H1 (cell line): ENCODE data around the gene DEAF1. TPM values are rescaled to one million over a fixed set of nuclear protein-coding genes. Genes with fewer than 3 reads are reported as not detected.

Source experiments
- CTCF ChIA-PET: fragments of 300-600 bp; sonication (Branson Sonifier 250); formaldehyde crosslinking; loops from one replicate; lab custom pipeline; 2021; ENCODE audit not compliant: partially characterized antibody; lab: Charles Lee
- POLR2A ChIA-PET: fragments of 300-600 bp; sonication (Branson Sonifier 250); formaldehyde crosslinking; loops from one replicate; lab custom pipeline; 2021; ENCODE audit warnings: inconsistent platforms; ENCODE audit not compliant: partially characterized antibody; lab: Charles Lee
- DNase-seq, 2 experiments: peaks; one replicate each; pipeline versions ENCODE4 v3.0.0 to v3.0.0-alpha.2; 2010 to 2022; ENCODE audit warnings: low spot score in 2 of 2, low read depth in 1 of 2, mixed read lengths in 1 of 2
- FAIRE-seq: peaks from 2 replicates; lab custom pipeline; 2011; peaks lifted over from hg19 to GRCh38; lab: Jason Lieb, UNC
- H2AFZ ChIP-seq: 2 replicates; pipeline ENCODE4 v1.8.1; 2012; ENCODE audit warnings: low read length, inconsistent platforms
- H2AK5ac ChIP-seq: 2 replicates; pipeline ENCODE4 v1.6.1; 2013; ENCODE audit warnings: low read depth, low read length
- H2BK120ac ChIP-seq: replicated peaks from 2 replicates; pipeline ENCODE3; 2013; ENCODE audit warnings: low read depth, low read length, inconsistent platforms
- H2BK12ac ChIP-seq: 2 replicates; pipeline ENCODE4 v1.6.1; 2013; ENCODE audit warnings: low read depth, low read length
- H2BK15ac ChIP-seq: 2 replicates; pipeline ENCODE4 v1.6.1; 2013; ENCODE audit warnings: low read length
- H2BK20ac ChIP-seq: 2 replicates; pipeline ENCODE4 v1.6.1; 2013; ENCODE audit warnings: low read length
- H2BK5ac ChIP-seq: 2 replicates; pipeline ENCODE4 v1.6.1; 2013; ENCODE audit warnings: low read depth, low read length
- H3K14ac ChIP-seq: 2 replicates; pipeline ENCODE4 v1.6.1; 2013; ENCODE audit warnings: inconsistent platforms; ENCODE audit not compliant: insufficient read length
- H3K18ac ChIP-seq: 2 replicates; pipeline ENCODE4 v1.6.1; 2013; ENCODE audit warnings: low read length; ENCODE audit errors: extremely low read depth
- H3K23ac ChIP-seq: 2 replicates; pipeline ENCODE4 v1.6.1; 2013; ENCODE audit warnings: inconsistent platforms; ENCODE audit not compliant: insufficient read length
- H3K23me2 ChIP-seq: 2 replicates; pipeline ENCODE4 v1.6.1; 2013; ENCODE audit warnings: low read depth, low read length
- H3K27ac ChIP-seq: 2 replicates; pipeline ENCODE4 v1.6.1; 2011; ENCODE audit warnings: low read depth, low read length, inconsistent platforms
- H3K27me3 ChIP-seq, 4 experiments: replicated peaks in 1 of 4; 1 replicate in 1 of 4; 2 replicates in 3 of 4; pipeline versions ENCODE4 v1.6.1 to v1.8.1; 2011 to 2013; ENCODE audit warnings: low read length in 3 of 4, mild to moderate bottlenecking in 3 of 4, inconsistent platforms in 2 of 4, mixed read lengths in 2 of 4, moderate library complexity in 1 of 4; ENCODE audit not compliant: control insufficient read depth in 3 of 4, insufficient read depth in 3 of 4; ENCODE audit errors: extremely low read depth in 1 of 4
- H3K36me3 ChIP-seq, 4 experiments: 2 replicates each; pipeline versions ENCODE4 v1.6.1 to v1.8.1; 2011 to 2013; ENCODE audit warnings: mild to moderate bottlenecking in 4 of 4, low read length in 3 of 4, moderate library complexity in 2 of 4, control low read depth in 1 of 4, inconsistent platforms in 1 of 4; ENCODE audit not compliant: insufficient read depth in 4 of 4, control insufficient read depth in 2 of 4
- H3K4ac ChIP-seq: replicated peaks from 2 replicates; pipeline ENCODE3; 2013; ENCODE audit warnings: low read length, low read depth, mixed read lengths, inconsistent platforms; ENCODE audit not compliant: insufficient read length
- H3K4me1 ChIP-seq, 4 experiments: replicated peaks in 1 of 4; 1 replicate in 1 of 4; 2 replicates in 3 of 4; pipeline versions ENCODE4 v1.6.1 to v1.8.1; 2011 to 2013; ENCODE audit warnings: low read length in 3 of 4, inconsistent platforms in 2 of 4, mixed read lengths in 1 of 4; ENCODE audit not compliant: insufficient read depth in 4 of 4, control insufficient read depth in 3 of 4
- H3K4me2 ChIP-seq, 2 experiments: 2 replicates each; pipeline versions ENCODE4 v1.6.1 to v1.8.1; 2011 to 2013; ENCODE audit warnings: low read depth in 2 of 2, low read length in 2 of 2, control low read depth in 1 of 2, inconsistent platforms in 1 of 2, mild to moderate bottlenecking in 1 of 2; ENCODE audit not compliant: insufficient read depth in 1 of 2
- H3K4me3 ChIP-seq, 4 experiments: fragments of 200-600, 300-600 bp in 1 of 4; sonication (generic), shearing (Covaris generic), sonication (Bioruptor Twin) in 1 of 4; 2 replicates each; pipeline versions ENCODE4 v1.5.1 to v1.8.1; 2011 to 2016; ENCODE audit warnings: low read length in 4 of 4, low read depth in 3 of 4, control low read depth in 2 of 4, inconsistent platforms in 2 of 4, mild to moderate bottlenecking in 2 of 4, mixed read lengths in 1 of 4, moderate library complexity in 1 of 4; ENCODE audit not compliant: insufficient read depth in 2 of 4; ENCODE audit errors: extremely low read depth in 1 of 4
- H3K56ac ChIP-seq: replicated peaks from 2 replicates; pipeline ENCODE3; 2013; ENCODE audit warnings: low read depth, mild to moderate bottlenecking, mixed read lengths, low read length, inconsistent platforms; ENCODE audit not compliant: insufficient read length
- H3K79me1 ChIP-seq: 2 replicates; pipeline ENCODE4 v1.6.1; 2013; ENCODE audit warnings: low read depth, low read length, control low read depth
- H3K79me2 ChIP-seq, 2 experiments: 2 replicates each; pipeline versions ENCODE4 v1.6.1 to v1.8.1; 2012 to 2013; ENCODE audit warnings: low read length in 2 of 2, mild to moderate bottlenecking in 2 of 2, inconsistent platforms in 1 of 2; ENCODE audit not compliant: insufficient read depth in 2 of 2, control insufficient read depth in 1 of 2
- H3K9ac ChIP-seq, 4 experiments: replicated peaks in 1 of 4; 1 replicate in 1 of 4; 2 replicates in 3 of 4; pipeline versions ENCODE4 v1.6.1 to v1.8.1; 2011 to 2013; ENCODE audit warnings: low read depth in 3 of 4, low read length in 3 of 4, control low read depth in 2 of 4, mild to moderate bottlenecking in 2 of 4, moderate library complexity in 2 of 4, inconsistent platforms in 1 of 4; ENCODE audit errors: extremely low read depth in 1 of 4
- H3K9me3 ChIP-seq, 2 experiments: 2 replicates each; pipeline versions ENCODE4 v1.6.1 to v1.8.1; 2012 to 2013; ENCODE audit warnings: mild to moderate bottlenecking in 2 of 2, moderate library complexity in 2 of 2, control low read depth in 1 of 2, inconsistent platforms in 1 of 2, low read depth in 1 of 2, low read length in 1 of 2, mixed read lengths in 1 of 2; ENCODE audit not compliant: insufficient read depth in 2 of 2
- H4K20me1 ChIP-seq, 2 experiments: replicated peaks in 1 of 2; 2 replicates each; pipeline versions ENCODE3 to v1.8.1; 2011 to 2013; ENCODE audit warnings: inconsistent platforms in 2 of 2, low read length in 2 of 2, mild to moderate bottlenecking in 1 of 2; ENCODE audit not compliant: insufficient read depth in 2 of 2, control insufficient read depth in 1 of 2
- H4K5ac ChIP-seq: 2 replicates; pipeline ENCODE4 v1.6.1; 2013; ENCODE audit warnings: low read length, low read depth, mixed read lengths, inconsistent platforms; ENCODE audit not compliant: insufficient read length
- H4K8ac ChIP-seq: 2 replicates; pipeline ENCODE4 v1.8.0; 2013; ENCODE audit warnings: mild to moderate bottlenecking, moderate library complexity, low read length, inconsistent platforms; ENCODE audit not compliant: insufficient read depth; ENCODE audit errors: extremely low read depth
- H4K91ac ChIP-seq: replicated peaks from 2 replicates; pipeline ENCODE3; 2013; ENCODE audit warnings: low read length, mixed read lengths, inconsistent platforms; ENCODE audit not compliant: insufficient read length
- GTF2F1 ChIP-seq: IDR thresholded peaks from 2 replicates; pipeline ENCODE4 v1.6.1; 2012; ENCODE audit warnings: low read depth, low read length, improper control_type of control experiment, borderline replicate concordance
- KDM4A ChIP-seq: IDR thresholded peaks from one replicate; pipeline ENCODE4 v1.7.1; 2012; ENCODE audit warnings: low read depth, mild to moderate bottlenecking, moderate library complexity, low read length, inconsistent platforms; ENCODE audit not compliant: severe bottlenecking
- NANOG ChIP-seq: IDR thresholded peaks from 2 replicates; pipeline ENCODE4 v1.6.1; 2011; ENCODE audit warnings: low read length, low read depth, mild to moderate bottlenecking, inconsistent platforms; ENCODE audit not compliant: insufficient read depth, poor library complexity, severe bottlenecking
- ZNF274 ChIP-seq: IDR thresholded peaks from 2 replicates; pipeline ENCODE4 v1.7.0; 2012; ENCODE audit warnings: low read length, borderline replicate concordance; ENCODE audit errors: extremely low read depth
- WGBS, 2 experiments: shearing (Covaris generic) in 1 of 2; methylation state at CpG; one replicate each; pipeline versions ENCODE4 v1.1.6 to v1.1.7; 2013 to 2015; ENCODE audit warnings: low lambda C conversion rate in 2 of 2, mixed read lengths in 2 of 2, inconsistent platforms in 1 of 2, low coverage in 1 of 2, missing lambda C conversion rate in 1 of 2; ENCODE audit not compliant: insufficient replicate concordance in 2 of 2, insufficient coverage in 1 of 2, insufficient read length in 1 of 2; ENCODE audit errors: extremely low coverage in 1 of 2, missing lambda C conversion rate in 1 of 2; 5-methylcytosine and 5-hydroxymethylcytosine counted together
- polyA plus RNA-seq, 7 experiments: library from polyadenylated mRNA; depleted of rRNA in 3 of 7; stranded (reverse) in 5 of 7; unstranded in 2 of 7; fragments of >200 nt in 5 of 7; fragments of 200-250 nt in 2 of 7; gene quantifications; 1 replicate in 5 of 7; 2 replicates in 1 of 7; 4 replicates in 1 of 7; pipeline versions ENCODE4 v1.2.1 to v1.2.3, GENCODE V29; 2011 to 2013; ENCODE audit warnings: missing spikeins in 2 of 7, mixed read lengths in 2 of 7
- total RNA-seq: library from RNA; stranded (reverse); fragmentation: NEBNext Ultra II Directional; extraction: Animal tissue kit (Norgen Biotek cat#: 25700); gene quantifications from 2 replicates; pipeline ENCODE4 v1.2.1, GENCODE V29; 2021

The DEAF1 gene
- total and polyA plus RNA-seq, 2 of the 8 experiments (the other 6 are each of a cell fraction or from before 2014, with no cell fraction given) = 47.3 to 58.4 TPM

GRCh38 chr11:714436-714835 lies 19.4 kb upstream of the DEAF1 start:
- Histone ChIP-seq H3K9ac (no peak overlapping the region), H2AK5ac (no peak overlapping the region), H3K9me3 (no peaks in the 10 kb centered on the region), H4K20me1 (no peaks in the 10 kb centered on the region), H3K18ac (no peak overlapping the region), H2BK120ac (no peak overlapping the region), H3K79me1 (no peaks in the 10 kb centered on the region), H3K79me2 (no peaks in the 10 kb centered on the region), H2AFZ (no peak overlapping the region), H3K23me2 (no peaks in the 10 kb centered on the region), H3K27me3 (peaks cover 0 to 2% (median 2%) of the 10 kb centered on the region in 4 experiments; a peak in 2 of 7 replicates), H3K23ac (no peak overlapping the region), H2BK20ac (no peak overlapping the region), H3K4me1 (peaks cover 0 to 11% (median 5%) of the 10 kb centered on the region in 4 experiments; a peak in 4 of 7 replicates), H3K27ac (no peak overlapping the region), H2BK15ac (no peak overlapping the region), H3K4me3 (no peak overlapping the region), H3K4me2 (no peak overlapping the region), H3K4ac (no peak overlapping the region), H3K14ac (no peak overlapping the region), H4K91ac (no peak overlapping the region), H4K8ac (no peak overlapping the region), H2BK5ac (no peak overlapping the region), H2BK12ac (no peak overlapping the region), H4K5ac (no peak overlapping the region), H3K56ac (no peak overlapping the region), H3K36me3 (no peaks in the 10 kb centered on the region; a peak in 1 of 8 replicates)
- POLR2A ChIA-PET = no interaction called here
- TF ChIP-seq NANOG (no peak), KDM4A (no peak), GTF2F1 (no peak), ZNF274 (no peak)
- FAIRE-seq (no peak), DNase-seq (no peak)
- 97% methylated on average over 6 of the region's 6 CpGs; no CpG with 5 or more reads in 1 of the 2 experiments for WGBS, 2 experiments
- CTCF ChIA-PET = interaction anchor here (1.4 kb wide), 1 partner anchor 10 kb away, joined by 4 read pairs; no protein-coding TSS in a partner anchor
